ENCODE results near the gene SRGAP3.

The SRGAP3 gene

GRCh38 chr3:8996681-8997121 is 252.7 kb downstream of the SRGAP3 start:
- Histone ChIP-seq H3K27me3 (no peaks in the 10 kb centered on the region), H3K36me3 (no peaks in the 10 kb centered on the region), H3K4me1 (ENCODE audit: control insufficient read depth in 1 of 2, insufficient read depth in 1 of 2, low read depth in 1 of 2, low read length in 1 of 2) (no peaks in the 10 kb centered on the region), H3K4me3 (ENCODE audit: low read depth in 1 of 2, low read length in 1 of 2) (no peak overlapping the region), H3K27ac (no peak overlapping the region), H3K9me3 (no peaks in the 10 kb centered on the region)
- no peak for TF ChIP-seq CTCF (IDR thresholded peaks at IDR 0.05)

DNA sequence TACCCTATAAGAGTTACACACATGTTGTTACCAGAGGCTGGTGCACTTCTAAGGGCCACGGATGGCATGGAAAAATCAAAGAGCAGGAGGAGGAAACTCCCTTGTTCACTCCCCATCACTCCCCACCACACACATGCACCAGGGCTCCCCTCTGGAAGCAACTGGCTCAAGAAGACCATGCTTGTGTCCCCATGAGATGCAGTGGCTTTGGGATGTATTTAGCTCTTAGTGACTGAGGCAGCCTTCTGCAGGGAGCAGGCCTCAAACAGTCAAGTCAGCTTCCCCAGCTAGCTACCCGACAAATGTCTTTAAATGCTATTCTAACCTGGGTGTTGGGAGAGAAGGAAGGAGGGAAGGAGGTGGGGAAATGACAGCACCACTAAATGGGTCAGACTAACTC is 253.2 kb downstream of the SRGAP3 start:
- Histone ChIP-seq H3K4me3 (ENCODE audit: low read depth in 1 of 2, low read length in 1 of 2) (no peak overlapping the region), H3K9me3 (no peaks in the 10 kb centered on the region), H3K27ac (no peak overlapping the region), H3K36me3 (no peaks in the 10 kb centered on the region), H3K27me3 (no peaks in the 10 kb centered on the region), H3K4me1 (ENCODE audit: control insufficient read depth in 1 of 2, insufficient read depth in 1 of 2, low read depth in 1 of 2, low read length in 1 of 2) (no peaks in the 10 kb centered on the region)
- TF ChIP-seq CTCF (IDR thresholded peaks at IDR 0.05), result no peak

DNA sequence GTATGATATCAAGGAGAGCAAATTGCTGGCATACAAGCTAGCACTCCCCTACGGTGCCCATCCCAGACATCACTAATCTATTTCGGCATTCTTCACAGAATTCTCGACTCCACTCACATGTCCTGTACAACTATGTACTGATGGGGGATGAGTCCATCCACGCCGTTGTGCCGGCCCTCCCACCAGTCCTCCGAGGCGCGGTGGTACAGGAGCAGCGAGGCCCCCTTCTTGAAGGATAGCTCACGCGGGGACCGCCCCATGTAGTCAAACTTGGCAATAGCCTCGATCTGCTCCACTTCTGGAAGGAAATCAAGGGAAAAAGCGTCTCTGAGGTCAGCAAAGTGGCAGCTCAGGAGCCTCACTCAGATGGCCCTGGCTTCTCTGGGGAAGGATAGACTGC is 255.2 kb downstream of the SRGAP3 start:
- no peaks in the 10 kb centered on the region for H3K4me1 ChIP-seq (ENCODE audit: control insufficient read depth in 1 of 2, insufficient read depth in 1 of 2, low read depth in 1 of 2, low read length in 1 of 2)
- H3K27ac ChIP-seq, result no peak overlapping the region
- no peaks in the 10 kb centered on the region for H3K9me3 ChIP-seq
- no peak for TF ChIP-seq CTCF (IDR thresholded peaks at IDR 0.05)
- no peaks in the 10 kb centered on the region for H3K27me3 ChIP-seq
- H3K4me3 ChIP-seq (ENCODE audit: low read depth in 1 of 2, low read length in 1 of 2), result no peak overlapping the region
- H3K36me3 ChIP-seq, result no peaks in the 10 kb centered on the region

- Histone ChIP-seq H3K4me3 (ENCODE audit: low read depth in 1 of 2, low read length in 1 of 2) (no peak overlapping the region), H3K27ac (no peak overlapping the region), H3K36me3 (no peaks in the 10 kb centered on the region), H3K27me3 (no peaks in the 10 kb centered on the region), H3K4me1 (ENCODE audit: control insufficient read depth in 1 of 2, insufficient read depth in 1 of 2, low read depth in 1 of 2, low read length in 1 of 2) (no peaks in the 10 kb centered on the region), H3K9me3 (no peaks in the 10 kb centered on the region)
- TF ChIP-seq CTCF (IDR thresholded peaks at IDR 0.05), result no peak
Observed at GRCh38 chr3:8993331-8993730, 256.1 kb downstream of the SRGAP3 start.

DNA sequence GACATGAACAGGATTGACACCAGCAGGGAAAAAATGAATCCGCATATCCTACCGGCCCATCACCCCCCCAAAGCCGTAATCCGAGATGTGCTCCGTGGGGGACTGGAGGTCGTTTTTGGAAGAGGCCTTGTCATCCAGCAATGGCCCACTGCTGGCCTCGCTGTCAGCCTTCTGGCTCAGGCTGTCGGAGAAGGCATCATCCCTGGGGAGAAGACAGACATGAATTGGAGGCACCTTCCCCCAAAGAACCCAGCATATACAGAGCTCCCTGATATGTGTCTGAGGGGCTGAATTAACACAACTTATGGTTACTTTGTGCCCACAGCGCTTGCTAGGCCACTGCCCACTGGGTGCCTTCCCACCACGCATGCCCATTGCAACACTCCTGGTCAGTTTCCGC is 256.6 kb downstream of the SRGAP3 start:
- peaks cover 0 to under 1% of the 10 kb centered on the region in 2 experiments for H3K4me1 ChIP-seq (ENCODE audit: control insufficient read depth in 1 of 2, insufficient read depth in 1 of 2, low read depth in 1 of 2, low read length in 1 of 2)
- no peaks in the 10 kb centered on the region for H3K9me3 ChIP-seq
- no peak overlapping the region for H3K4me3 ChIP-seq (ENCODE audit: low read depth in 1 of 2, low read length in 1 of 2)
- H3K27me3 ChIP-seq, result no peaks in the 10 kb centered on the region
- no peak for TF ChIP-seq CTCF (IDR thresholded peaks at IDR 0.05)
- H3K27ac ChIP-seq, result no peak overlapping the region
- no peaks in the 10 kb centered on the region for H3K36me3 ChIP-seq

GRCh38 chr3:8992199-8992598 is 257.2 kb downstream of the SRGAP3 start:
- no peak overlapping the region for H3K27ac ChIP-seq
- no peaks in the 10 kb centered on the region for H3K36me3 ChIP-seq
- no peak for TF ChIP-seq CTCF (IDR thresholded peaks at IDR 0.05)
- H3K9me3 ChIP-seq, result no peaks in the 10 kb centered on the region
- peaks cover 0 to 3% of the 10 kb centered on the region in 2 experiments for H3K4me1 ChIP-seq (ENCODE audit: control insufficient read depth in 1 of 2, insufficient read depth in 1 of 2, low read depth in 1 of 2, low read length in 1 of 2)
- no peaks in the 10 kb centered on the region for H3K27me3 ChIP-seq
- H3K4me3 ChIP-seq (ENCODE audit: low read depth in 1 of 2, low read length in 1 of 2), result no peak overlapping the region
